HEK293T (cell line): ENCODE measurements around the gene PEX3.
"Not testable (repeated sequence)": the region's sequence is repeated elsewhere in the genome, so short reads cannot be mapped to it uniquely, and the experiment has no call there.

Experiments used
- CTCF ChIA-PET: fragments of 350-600 bp; formaldehyde crosslinking; extraction: SDS; loops from one replicate; lab custom pipeline; 2021; ENCODE audit warnings: antibody characterized with exemption, inconsistent platforms; lab: Yijun Ruan, JAX
- POLR2A ChIA-PET: fragments of 350-600 bp; formaldehyde crosslinking; extraction: SDS; loops from one replicate; lab custom pipeline; 2020; ENCODE audit warnings: antibody characterized with exemption, inconsistent platforms; lab: Yijun Ruan, JAX
- DNase-seq: peaks from one replicate; pipeline ENCODE4 v3.0.0; 2012; ENCODE audit warnings: mixed read lengths; ENCODE audit errors: extremely low spot score
- ARNT ChIP-seq: fragments of 450-650 bp; IDR thresholded peaks from 2 replicates; pipeline ENCODE4 v1.6.1; 2017; ENCODE audit warnings: mild to moderate bottlenecking
- BHLHE40 ChIP-seq: fragments of 450-650 bp; IDR thresholded peaks from 2 replicates; pipeline ENCODE4 v1.6.1; 2016; ENCODE audit warnings: mild to moderate bottlenecking, moderate library complexity, borderline replicate concordance
- CTBP1 ChIP-seq: fragments of 450-650 bp; IDR thresholded peaks from 2 replicates; pipeline ENCODE4 v1.6.1; 2016; ENCODE audit warnings: borderline replicate concordance
- ELF4 ChIP-seq: fragments of 450-650 bp; IDR thresholded peaks from 2 replicates; pipeline ENCODE4 v1.6.1; 2017; ENCODE audit warnings: antibody characterized with exemption
- FOXA1 ChIP-seq: fragments of 450-650 bp; IDR thresholded peaks from 2 replicates; pipeline ENCODE4 v1.6.1; 2016; ENCODE audit warnings: mild to moderate bottlenecking
- FOXK2 ChIP-seq: fragments of 450-650 bp; IDR thresholded peaks from 2 replicates; pipeline ENCODE4 v1.6.1; 2016; ENCODE audit warnings: mild to moderate bottlenecking
- FOXM1 ChIP-seq: fragments of 450-650 bp; IDR thresholded peaks from 2 replicates; pipeline ENCODE4 v1.6.1; 2017; ENCODE audit warnings: mild to moderate bottlenecking, borderline replicate concordance
- HDGF ChIP-seq: fragments of 450-650 bp; IDR thresholded peaks from 2 replicates; pipeline ENCODE4 v1.6.1; 2017; ENCODE audit warnings: antibody characterized with exemption, borderline replicate concordance
- L3MBTL2 ChIP-seq: fragments of 450-650 bp; conservative IDR thresholded peaks from 2 replicates; pipeline ENCODE4 v1.6.1; 2016; ENCODE audit warnings: mild to moderate bottlenecking
- LEF1 ChIP-seq: fragments of 450-650 bp; IDR thresholded peaks from 2 replicates; pipeline ENCODE4 v1.6.1; 2017; ENCODE audit warnings: mild to moderate bottlenecking, borderline replicate concordance
- NFRKB ChIP-seq: fragments of 450-650 bp; IDR thresholded peaks from 2 replicates; pipeline ENCODE4 v1.6.1; 2016; ENCODE audit warnings: mild to moderate bottlenecking, moderate library complexity
- PKNOX1 ChIP-seq: fragments of 450-650 bp; IDR thresholded peaks from 2 replicates; pipeline ENCODE4 v1.6.1; 2016
- SP1 ChIP-seq: fragments of 450-650 bp; IDR thresholded peaks from 2 replicates; pipeline ENCODE4 v1.6.1; 2017
- SUZ12 ChIP-seq: fragments of 450-650 bp; IDR thresholded peaks from 2 replicates; pipeline ENCODE4 v1.6.1; 2016; ENCODE audit warnings: mild to moderate bottlenecking
- TARDBP ChIP-seq: fragments of 450-650 bp; IDR thresholded peaks from 2 replicates; pipeline ENCODE4 v1.6.1; 2016
- ZNF384 ChIP-seq: fragments of 450-650 bp; IDR thresholded peaks from 2 replicates; pipeline ENCODE4 v1.6.1; 2016

The PEX3 gene

GRCh38 chr6:143501851-143502250 lies 51.2 kb downstream of the PEX3 start:
- no peak for DNase-seq
- ChIA-PET POLR2A (interaction anchor here (1.2 to 1.3 kb wide), 2 partner anchors 9 kb away, joined by 3 to 5 read pairs; no protein-coding TSS in a partner anchor), CTCF (no interaction called here)
- TF ChIP-seq FOXK2, result no peak

- no peak for DNase-seq
- ChIA-PET CTCF (no interaction called here), POLR2A (interaction anchor here (1.0 kb wide), 1 partner anchor 54 kb away, joined by 3 read pairs; the partner anchor contains the start of genes ADAT2 and PEX3)
- TF ChIP-seq LEF1, result no peak
- no peak for TF ChIP-seq ZNF384
- TF ChIP-seq CTBP1, result no peak
- TF ChIP-seq FOXM1, result no peak
- TF ChIP-seq BHLHE40, result no peak
- no peak for TF ChIP-seq FOXK2
- no peak for TF ChIP-seq TARDBP
- TF ChIP-seq SP1, result no peak
- TF ChIP-seq SUZ12, result no peak
Observed at GRCh38 chr6:143504369-143504768, 53.8 kb downstream of the PEX3 start.

GRCh38 chr6:143505111-143505510 lies 54.5 kb downstream of the PEX3 start:
- no peak for DNase-seq
- ChIA-PET POLR2A (interaction anchor here (1.0 kb wide), 1 partner anchor 54 kb away, joined by 3 read pairs; the partner anchor contains the start of genes ADAT2 and PEX3), CTCF (no interaction called here)
- TF ChIP-seq SUZ12, result no peak
- peak; percentile 60; the same call in 1 of the 2 replicates for TF ChIP-seq ZNF384
- TF ChIP-seq BHLHE40, result no peak

- POLR2A ChIA-PET, result interaction anchor here (1.0 kb wide), 1 partner anchor 55 kb away, joined by 3 read pairs; the partner anchor contains the start of genes ADAT2 and PEX3
- CTCF ChIA-PET, result interaction anchor here (0.7 kb wide), 1 partner anchor 755 kb away, joined by 6 read pairs; no protein-coding TSS in a partner anchor
- TF ChIP-seq FOXK2 (no peak), ZNF384 (no peak), SUZ12 (no peak), LEF1 (no peak), CTBP1 (no peak), ARNT (no peak), HDGF (no peak)
Observed at GRCh38 chr6:143505537-143505936, 54.9 kb downstream of the PEX3 start.

GRCh38 chr6:143506199-143506598 lies 55.6 kb downstream of the PEX3 start:
- TF ChIP-seq PKNOX1, result no peak
- no peak for TF ChIP-seq BHLHE40
- TF ChIP-seq NFRKB, result no peak
- TF ChIP-seq FOXA1, result no peak
- TF ChIP-seq SP1, result no peak
- no peak for TF ChIP-seq L3MBTL2
- TF ChIP-seq TARDBP, result no peak
- no peak for TF ChIP-seq ELF4
- TF ChIP-seq FOXM1, result no peak
- TF ChIP-seq SUZ12, result no peak
- no peak for TF ChIP-seq HDGF
- TF ChIP-seq LEF1, result no peak
- TF ChIP-seq FOXK2, result no peak
- no peak for TF ChIP-seq CTBP1
- TF ChIP-seq ZNF384, result no peak
- TF ChIP-seq ARNT, result no peak
- ChIA-PET POLR2A (no interaction called here), CTCF (interaction anchor here (0.7 kb wide), 1 partner anchor 755 kb away, joined by 6 read pairs; no protein-coding TSS in a partner anchor)
- DNase-seq, result no peak

More at GRCh38 chr6:143505537-143505936, 54.9 kb downstream of the PEX3 start:
- DNase-seq, result no peak

- TF ChIP-seq SP1 (no peak), TARDBP (no peak), ARNT (no peak), PKNOX1 (no peak), FOXK2 (no peak), ELF4 (no peak), NFRKB (no peak), HDGF (no peak), BHLHE40 (no peak), FOXM1 (no peak)
- CTCF ChIA-PET, result no interaction called here
- POLR2A ChIA-PET, result interaction anchor here (1.3 kb wide), 1 partner anchor 56 kb away, joined by 5 read pairs; the partner anchor contains the start of genes ADAT2 and PEX3
- DNase-seq, result no peak
Observed at GRCh38 chr6:143506620-143507019, 56.0 kb downstream of the PEX3 start.

- ChIA-PET POLR2A (interaction anchor here (1.3 kb wide), 1 partner anchor 57 kb away, joined by 5 read pairs; the partner anchor contains the start of genes ADAT2 and PEX3), CTCF (no interaction called here)
- no peak for TF ChIP-seq FOXA1
- TF ChIP-seq TARDBP, result no peak
- no peak for TF ChIP-seq ELF4
- TF ChIP-seq BHLHE40, result no peak
- TF ChIP-seq HDGF, result no peak
- no peak for DNase-seq
Observed at GRCh38 chr6:143507358-143508145, 56.9 kb downstream of the PEX3 start.

- POLR2A ChIA-PET, result interaction anchor here (0.6 to 1.0 kb wide), 2 partner anchors 9 to 45 kb away, joined by 3 read pairs; no protein-coding TSS in a partner anchor
- CTCF ChIA-PET, result not testable (repeated sequence)
Observed at GRCh38 chr6:143510326-143510725, 59.7 kb downstream of the PEX3 start.

More at GRCh38 chr6:143510326-143510725, 59.7 kb downstream of the PEX3 start:
- not testable (repeated sequence) for DNase-seq
